Measurements from ENCODE around the gene WDPCP. TPM values are rescaled to one million over a fixed set of nuclear protein-coding genes. Genes with fewer than 3 reads are reported as not detected.

The WDPCP gene
- total and polyA plus RNA-seq, 10 of the 15 experiments (the other 5 are each of a cell fraction or from before 2014, with no cell fraction given), result 2.1 to 7.9 (median 4.6) TPM

- TF ChIP-seq MLLT1 (IDR thresholded peaks at IDR 0.05) (peak; percentile 74), GABPA (IDR thresholded peaks at IDR 0.05; ENCODE audit: low read depth) (peak; percentile 92), SMAD5 (IDR thresholded peaks at IDR 0.05; ENCODE audit: low read depth) (peak; percentile 69; the same call in 1 of the 2 replicates), SUPT20H (IDR thresholded peaks at IDR 0.05; ENCODE audit: borderline replicate concordance, control insufficient read depth, low read depth, low read length) (no peak), IKZF1 (conservative IDR thresholded peaks at IDR 0.05) (peak; percentile 100), RFX5 (IDR thresholded peaks at IDR 0.05; ENCODE audit: low read depth, low read length) (0 out of 2 replicates have a peak, but pooled peaks have one; percentile 40), STAT3 (IDR thresholded peaks at IDR 0.05; ENCODE audit: low read depth, low read length) (no peak), EP300 (IDR thresholded peaks at IDR 0.05; ENCODE audit: borderline replicate concordance in 1 of 2, control insufficient read depth in 1 of 2, low read depth in 2 of 2, low read length in 2 of 2) (peak in 1 of 2 experiments; percentile 37; a peak in 1 of 4 replicates), PKNOX1 (IDR thresholded peaks at IDR 0.05) (peak; percentile 95), CHD4 (IDR thresholded peaks at IDR 0.05) (no peak), HDAC2 (IDR thresholded peaks at IDR 0.05) (no peak), BMI1 (IDR thresholded peaks at IDR 0.05; ENCODE audit: borderline replicate concordance) (peak; percentile 93), KAT2A (conservative IDR thresholded peaks at IDR 0.05; ENCODE audit: control insufficient read depth, low read depth, low read length) (no peak), RUNX3 (IDR thresholded peaks at IDR 0.05; ENCODE audit: low read length) (peak; percentile 91), MYB (IDR thresholded peaks at IDR 0.05; ENCODE audit: borderline replicate concordance, low read depth, low read length) (peak; percentile 37; the same call in 1 of the 2 replicates), TAF1 (IDR thresholded peaks at IDR 0.05; ENCODE audit: borderline replicate concordance, low read depth, low read length) (peak; percentile 95), ZNF384 (IDR thresholded peaks at IDR 0.05; ENCODE audit: borderline replicate concordance, low read depth, low read length) (peak; percentile 90), BCL11A (IDR thresholded peaks at IDR 0.05; ENCODE audit: low read depth, low read length) (peak; percentile 41; the same call in 1 of the 2 replicates), CREM (IDR thresholded peaks at IDR 0.05; ENCODE audit: low read depth) (peak; percentile 98), KDM1A (IDR thresholded peaks at IDR 0.05; ENCODE audit: borderline replicate concordance) (no peak), SMARCA5 (IDR thresholded peaks at IDR 0.05) (no peak), ZBTB33 (IDR thresholded peaks at IDR 0.05) (no peak), RELA (IDR thresholded peaks at IDR 0.05; ENCODE audit: borderline replicate concordance, partially characterized antibody) (peak; percentile 84), STAT1 (conservative IDR thresholded peaks at IDR 0.05) (peak; percentile 88), ATF3 (IDR thresholded peaks at IDR 0.05; ENCODE audit: borderline replicate concordance, extremely low read depth, low read depth, low read length) (no peak)
Measured at GRCh38 chr2:63588385-63589147, at the start of gene WDPCP, which contains the start of gene MDH1 (continued).
